SIG-M5 treated with dmso at 0.1 percent for 504 hours (cell line): Measurements from ENCODE around the gene SEMA4A.
"Not testable (repeated sequence)": the region's sequence is repeated elsewhere in the genome, so short reads cannot be mapped to it uniquely, and the experiment has no call there.

Experiments
- DNase-seq: peaks from one replicate; lab custom pipeline; 2025; ENCODE audit not compliant: unreplicated experiment; lab: John Stamatoyannopoulos, UW

SEMA4A gene

GRCh38 chr1:156153362-156153761 is at the start of gene SEMA4A:
Gene SEMA4A (plus strand): TSS chr1:156153585. CDS start chr1:156154579, 994 bp downstream.
- peak; percentile 29 for DNase-seq

GRCh38 chr1:156104065-156104810 is 49.1 kb upstream of the SEMA4A start:
- DNase-seq, result peak; percentile 44

- DNase-seq, result no peak
Observed at GRCh38 chr1:156104861-156105832, 48.2 kb upstream of the SEMA4A start.

GRCh38 chr1:156106624-156107488 is 46.5 kb upstream of the SEMA4A start:
- DNase-seq, result no peak

- DNase-seq, result no peak
Observed at GRCh38 chr1:156108057-156108456, 45.3 kb upstream of the SEMA4A start.

- no peak for DNase-seq
Observed at GRCh38 chr1:156108664-156109241, 44.6 kb upstream of the SEMA4A start.

- DNase-seq, result no peak
Observed at GRCh38 chr1:156110252-156110651, 43.1 kb upstream of the SEMA4A start.

- DNase-seq, result no peak
Observed at GRCh38 chr1:156111355-156111962, 41.9 kb upstream of the SEMA4A start.

- DNase-seq, result no peak
Observed at GRCh38 chr1:156112276-156113137, 40.9 kb upstream of the SEMA4A start.

- no peak for DNase-seq
Observed at GRCh38 chr1:156113282-156113950, 40.0 kb upstream of the SEMA4A start.

GRCh38 chr1:156114101-156114918 is 39.1 kb upstream of the SEMA4A start, which contains the start of gene LMNA:
Gene LMNA (plus strand): TSS chr1:156114711. CDS start chr1:156114919, 208 bp downstream.
- DNase-seq, result peak; percentile 96

- peak; percentile 48 for DNase-seq
Observed at GRCh38 chr1:156114919-156115513, 38.4 kb upstream of the SEMA4A start.

- DNase-seq, result peak; percentile 41
Observed at GRCh38 chr1:156115514-156116374, 37.6 kb upstream of the SEMA4A start.

- not testable (repeated sequence) for DNase-seq
Observed at GRCh38 chr1:156116731-156117130, 36.7 kb upstream of the SEMA4A start.

GRCh38 chr1:156117414-156118176 is 35.8 kb upstream of the SEMA4A start:
- no peak for DNase-seq
